Measurements from ENCODE around the gene ZNF655. TPM values are rescaled to one million over a fixed set of nuclear protein-coding genes. Genes with fewer than 3 reads are reported as not detected.

Gene ZNF655
- total RNA-seq, 1 experiment from 2014 or later: 21.1 TPM

- no peak for DNase-seq
- Histone ChIP-seq H3K4me1 (no peaks in the 10 kb centered on the region; the same call in 1 of the 2 replicates), H3K4me3 (ENCODE audit: low read depth, low read length) (no peak overlapping the region), H3K27me3 (replicated peaks; ENCODE audit: control insufficient read depth, insufficient read depth, low read length) (no peaks in the 10 kb centered on the region), H3K36me3 (ENCODE audit: control insufficient read depth, insufficient read depth, low read length) (peaks cover 16% of the 10 kb centered on the region), H3K9me3 (no peaks in the 10 kb centered on the region)
- Mint-ChIP-seq H3K27ac (ENCODE audit: unreplicated experiment) (no peak overlapping the region), H3K27me3 (ENCODE audit: insufficient read depth, unreplicated experiment) (no peaks in the 10 kb centered on the region), H3K4me3 (ENCODE audit: unreplicated experiment) (no peak overlapping the region), H3K9me3 (ENCODE audit: unreplicated experiment) (no peaks in the 10 kb centered on the region), H3K36me3 (ENCODE audit: insufficient read depth, unreplicated experiment) (peaks cover 87% of the 10 kb centered on the region), H3K4me1 (ENCODE audit: low read depth, unreplicated experiment) (peaks cover 21% of the 10 kb centered on the region)
- intact Hi-C loops (cut with micrococcal nuclease; ENCODE audit: unreplicated experiment): no loop called here
- ChIA-PET POLR2A (no interaction called here), CTCF (no interaction called here)
- BruUV-seq (replicated peaks): no TSS peak
- no peak for TF ChIP-seq CTCF (IDR thresholded peaks at IDR 0.05; ENCODE audit: insufficient read depth in 1 of 2, low read depth in 1 of 2, low read length in 1 of 2, severe bottlenecking in 1 of 2, unreplicated experiment in 1 of 2)
These were observed 62.8 kb downstream of the ZNF655 start for GRCh38 chr7:99621271-99621670.

DNA sequence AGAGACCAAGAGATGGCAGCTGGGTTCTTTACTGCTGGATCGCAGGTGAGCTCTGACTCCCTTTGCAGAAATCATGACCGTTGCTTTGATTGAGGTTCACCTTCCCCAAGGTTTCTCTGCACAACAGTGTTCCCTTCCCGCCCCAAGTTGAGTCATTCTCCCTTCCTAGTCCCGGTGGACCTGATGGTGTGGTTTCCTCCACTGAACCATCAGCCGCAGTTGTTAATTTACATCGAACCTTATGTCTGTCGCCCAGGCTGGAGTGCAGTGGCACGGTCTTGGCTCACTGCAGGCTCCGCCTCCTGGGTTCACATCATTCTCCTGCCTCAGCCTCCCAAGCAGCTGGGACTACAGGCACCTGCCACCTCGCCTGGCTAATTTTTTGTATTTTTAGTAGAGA is 64.2 kb downstream of the ZNF655 start:
- H3K4me3 ChIP-seq (ENCODE audit: low read depth, low read length): no peak overlapping the region
- H3K4me3 Mint-ChIP-seq (ENCODE audit: unreplicated experiment): no peak overlapping the region
- H3K9me3 ChIP-seq: no peaks in the 10 kb centered on the region
- no TSS peak for BruUV-seq (replicated peaks)
- TF ChIP-seq CTCF (IDR thresholded peaks at IDR 0.05; ENCODE audit: insufficient read depth in 1 of 2, low read depth in 1 of 2, low read length in 1 of 2, severe bottlenecking in 1 of 2, unreplicated experiment in 1 of 2): no peak
- no peaks in the 10 kb centered on the region; the same call in 1 of the 2 replicates for H3K4me1 ChIP-seq
- DNase-seq: no peak
- intact Hi-C loops (cut with micrococcal nuclease; ENCODE audit: unreplicated experiment): no loop called here
- H3K27ac Mint-ChIP-seq (ENCODE audit: unreplicated experiment): no peak overlapping the region
- H3K27me3 ChIP-seq (replicated peaks; ENCODE audit: control insufficient read depth, insufficient read depth, low read length): no peaks in the 10 kb centered on the region
- POLR2A ChIA-PET: no interaction called here
- H3K4me1 Mint-ChIP-seq (ENCODE audit: low read depth, unreplicated experiment): peaks cover 17% of the 10 kb centered on the region
- no peaks in the 10 kb centered on the region for H3K27me3 Mint-ChIP-seq (ENCODE audit: insufficient read depth, unreplicated experiment)
- H3K36me3 ChIP-seq (ENCODE audit: control insufficient read depth, insufficient read depth, low read length): peaks cover 16% of the 10 kb centered on the region
- peaks cover 83% of the 10 kb centered on the region for H3K36me3 Mint-ChIP-seq (ENCODE audit: insufficient read depth, unreplicated experiment)
- H3K9me3 Mint-ChIP-seq (ENCODE audit: unreplicated experiment): no peaks in the 10 kb centered on the region
- CTCF ChIA-PET: no interaction called here

- no peak overlapping the region for H3K27ac Mint-ChIP-seq (ENCODE audit: unreplicated experiment)
- CTCF ChIA-PET: no interaction called here
- BruUV-seq (replicated peaks): no TSS peak
These were observed 64.8 kb downstream of the ZNF655 start for GRCh38 chr7:99623091-99623693.

More at GRCh38 chr7:99623091-99623693, 64.8 kb downstream of the ZNF655 start:
- H3K4me3 ChIP-seq (ENCODE audit: low read depth, low read length): no peak overlapping the region
- H3K4me1 Mint-ChIP-seq (ENCODE audit: low read depth, unreplicated experiment): peaks cover 12% of the 10 kb centered on the region
- H3K4me1 ChIP-seq: no peaks in the 10 kb centered on the region; the same call in 1 of the 2 replicates
- H3K36me3 Mint-ChIP-seq (ENCODE audit: insufficient read depth, unreplicated experiment): peaks cover 86% of the 10 kb centered on the region
- no peaks in the 10 kb centered on the region for H3K27me3 ChIP-seq (replicated peaks; ENCODE audit: control insufficient read depth, insufficient read depth, low read length)
- no peaks in the 10 kb centered on the region for H3K9me3 ChIP-seq
- no peaks in the 10 kb centered on the region for H3K9me3 Mint-ChIP-seq (ENCODE audit: unreplicated experiment)
- DNase-seq: no peak
- POLR2A ChIA-PET: no interaction called here
- H3K4me3 Mint-ChIP-seq (ENCODE audit: unreplicated experiment): no peak overlapping the region
- intact Hi-C loops (cut with micrococcal nuclease; ENCODE audit: unreplicated experiment): no loop called here
- H3K27me3 Mint-ChIP-seq (ENCODE audit: insufficient read depth, unreplicated experiment): no peaks in the 10 kb centered on the region
- peaks cover 16% of the 10 kb centered on the region for H3K36me3 ChIP-seq (ENCODE audit: control insufficient read depth, insufficient read depth, low read length)
- no peak for TF ChIP-seq CTCF (IDR thresholded peaks at IDR 0.05; ENCODE audit: insufficient read depth in 1 of 2, low read depth in 1 of 2, low read length in 1 of 2, severe bottlenecking in 1 of 2, unreplicated experiment in 1 of 2)

Measured in Caco-2 (cell line).